Testis (tissue), 2 donors: ENCODE results near the gene ARHGDIB.

Experiments
- CTCF ChIP-seq, 3 experiments: fragments of 450-650 bp in 2 of 3; fragments of 200-600 bp in 1 of 3; sonication (generic) in 1 of 3; IDR thresholded peaks; one replicate each; pipeline ENCODE4 v1.5.1; 2016 to 2019; ENCODE audit warnings: antibody characterized with exemption in 3 of 3, mild to moderate bottlenecking in 2 of 3, moderate library complexity in 1 of 3
- POLR2A ChIP-seq: fragments of 450-650 bp; IDR thresholded peaks from one replicate; pipeline ENCODE4 v1.6.1; 2017; ENCODE audit warnings: antibody characterized with exemption, mild to moderate bottlenecking, moderate library complexity

- TF ChIP-seq CTCF (IDR thresholded peaks at IDR 0.05) (no peak), POLR2A (no peak)
These were observed 46.1 kb upstream of the ARHGDIB start for GRCh38 chr12:15007551-15007950.
